IPS-18c (cell line): ENCODE results near the gene PCF11.

Source experiments
- H3K4me3 ChIP-seq: 2 replicates; pipeline ENCODE4 v1.7.0; 2013; ENCODE audit warnings: low read depth, mild to moderate bottlenecking, low read length, moderate library complexity; ENCODE audit not compliant: insufficient read depth
- H3K9me3 ChIP-seq: one replicate; pipeline ENCODE4 v1.6.1; 2013; ENCODE audit warnings: mild to moderate bottlenecking, low read length, moderate library complexity; ENCODE audit not compliant: control insufficient read depth, insufficient read depth

PCF11 gene

DNA sequence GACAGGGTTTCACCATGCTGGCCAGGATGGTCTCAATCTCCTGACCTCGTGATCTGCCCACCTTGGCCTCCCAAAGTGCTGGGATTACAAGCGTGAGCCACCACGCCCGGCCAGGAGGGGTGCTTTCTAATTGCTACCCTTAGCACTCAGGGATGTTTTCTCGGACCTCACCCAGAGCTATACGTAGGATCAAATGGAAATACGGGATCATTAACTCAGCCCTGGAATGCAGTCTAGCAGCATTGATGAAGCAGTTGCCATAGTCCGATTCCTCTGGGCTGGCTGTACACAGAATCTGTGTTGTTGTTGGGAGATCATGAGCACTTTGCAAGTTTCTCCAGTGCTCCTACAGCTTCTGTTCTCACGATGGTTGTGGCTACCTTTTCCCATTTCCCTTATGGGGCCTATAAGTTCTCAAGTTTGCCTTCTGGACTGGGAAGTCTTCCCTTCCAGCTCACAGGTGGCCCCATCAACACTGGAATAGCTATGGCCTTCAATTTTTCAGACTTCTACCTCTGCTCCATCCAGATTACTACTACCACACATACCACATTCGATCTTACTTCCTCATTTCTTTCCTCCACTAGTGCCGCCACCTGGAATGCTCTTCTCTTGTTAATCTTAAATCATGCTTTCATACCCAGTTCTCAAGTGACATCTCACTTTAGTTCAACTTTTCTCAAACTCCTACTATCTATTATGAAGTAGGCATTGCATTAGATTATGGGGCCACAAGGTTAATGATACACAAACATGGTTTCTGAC lies 16.1 kb upstream of the PCF11 start:
- Histone ChIP-seq H3K9me3 (no peaks in the 10 kb centered on the region), H3K4me3 (no peak overlapping the region)

DNA sequence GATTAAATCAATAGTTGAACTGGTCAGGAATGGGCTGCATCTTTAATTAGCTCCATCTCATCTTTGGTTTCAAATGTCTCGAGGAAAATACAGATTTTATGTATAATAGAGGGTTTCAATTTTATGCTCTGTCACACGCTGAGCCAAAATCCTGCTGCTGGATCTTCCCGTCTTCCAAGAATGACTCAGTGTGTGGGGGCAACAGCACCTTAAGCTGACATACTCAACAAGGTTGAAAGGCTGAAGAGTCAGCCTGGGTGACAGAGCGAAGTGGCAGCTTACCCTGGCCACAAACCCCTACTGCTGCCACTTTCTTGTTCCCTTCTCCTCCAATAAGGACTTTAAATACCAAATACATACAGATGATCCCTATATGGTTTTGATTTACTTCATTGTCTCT lies 9.0 kb upstream of the PCF11 start:
- H3K4me3 ChIP-seq = no peak overlapping the region
- H3K9me3 ChIP-seq = no peaks in the 10 kb centered on the region

DNA sequence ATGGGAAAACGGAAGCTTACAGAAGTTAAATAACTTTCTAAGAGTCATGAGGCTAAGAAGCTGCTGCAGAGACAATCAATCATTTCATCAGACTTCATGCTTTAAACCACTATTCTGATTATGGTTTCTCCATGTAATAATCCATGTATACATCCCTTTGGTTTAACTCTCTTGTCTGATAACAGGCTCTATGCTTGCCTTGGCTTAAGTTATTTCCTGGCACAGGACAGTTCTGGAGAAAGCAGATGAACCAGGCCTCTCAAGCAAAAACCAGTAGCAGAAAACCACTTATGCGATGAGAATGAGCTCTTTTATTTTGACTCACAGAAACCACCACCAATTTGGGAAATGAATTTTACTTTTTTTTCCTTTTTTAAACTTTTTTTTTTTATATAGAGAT lies 6.5 kb upstream of the PCF11 start:
- no peak overlapping the region for H3K4me3 ChIP-seq

DNA sequence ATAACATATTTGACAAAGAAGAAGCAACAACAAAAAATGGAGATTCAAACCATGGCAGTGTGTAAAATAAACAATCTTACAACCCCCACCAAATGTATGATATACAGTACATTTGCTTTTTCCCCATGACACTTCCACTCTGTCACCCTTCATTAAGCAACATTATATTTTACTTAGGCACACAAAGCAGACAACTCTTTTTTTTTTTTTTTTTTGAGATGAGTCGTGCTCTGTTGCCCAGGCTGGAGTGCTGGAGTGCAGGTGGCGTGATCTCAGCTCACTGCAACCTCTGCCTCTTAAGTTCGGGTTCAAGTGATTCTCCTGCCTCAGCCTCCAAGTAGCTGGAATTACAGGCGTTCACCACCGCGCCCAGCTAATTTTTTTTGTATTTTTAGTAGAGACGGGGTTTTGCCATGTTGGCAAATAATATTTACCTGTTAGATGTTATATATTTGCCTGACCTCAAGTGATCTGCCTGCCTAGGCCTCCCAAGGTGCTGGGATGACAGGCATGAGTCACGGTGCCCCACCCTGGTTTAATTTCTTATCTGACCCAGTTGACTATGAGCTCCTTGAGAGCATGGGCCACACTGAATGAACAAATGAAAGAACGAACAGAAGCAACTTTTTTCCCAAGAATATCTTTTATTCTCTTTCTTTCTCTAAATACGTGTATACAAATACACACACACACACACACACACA lies 5.5 kb upstream of the PCF11 start:
- no peak overlapping the region for H3K4me3 ChIP-seq
- H3K9me3 ChIP-seq = no peaks in the 10 kb centered on the region

More for the DNA sequence above, 6.5 kb upstream of the PCF11 start:
- H3K9me3 ChIP-seq = no peaks in the 10 kb centered on the region

DNA sequence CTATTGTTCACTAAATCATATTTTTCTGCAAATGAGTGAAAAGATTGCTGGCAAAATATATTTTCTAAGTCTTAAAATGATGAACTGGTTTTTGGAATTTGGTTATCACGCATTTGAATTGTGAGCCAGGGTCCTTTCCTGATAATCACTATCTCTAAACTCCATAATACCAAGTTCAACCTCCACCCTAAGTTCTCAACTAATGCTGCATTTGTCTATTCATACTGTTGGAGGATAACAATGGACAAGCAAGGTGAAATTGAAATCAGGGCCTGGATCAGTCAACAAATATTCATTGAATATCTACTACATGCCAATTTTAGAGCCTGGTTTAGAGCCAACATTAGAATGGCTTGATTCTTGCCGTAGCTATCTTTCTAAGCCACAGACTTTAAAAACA lies 4.7 kb upstream of the PCF11 start:
- Histone ChIP-seq H3K9me3 (no peaks in the 10 kb centered on the region), H3K4me3 (no peak overlapping the region)

DNA sequence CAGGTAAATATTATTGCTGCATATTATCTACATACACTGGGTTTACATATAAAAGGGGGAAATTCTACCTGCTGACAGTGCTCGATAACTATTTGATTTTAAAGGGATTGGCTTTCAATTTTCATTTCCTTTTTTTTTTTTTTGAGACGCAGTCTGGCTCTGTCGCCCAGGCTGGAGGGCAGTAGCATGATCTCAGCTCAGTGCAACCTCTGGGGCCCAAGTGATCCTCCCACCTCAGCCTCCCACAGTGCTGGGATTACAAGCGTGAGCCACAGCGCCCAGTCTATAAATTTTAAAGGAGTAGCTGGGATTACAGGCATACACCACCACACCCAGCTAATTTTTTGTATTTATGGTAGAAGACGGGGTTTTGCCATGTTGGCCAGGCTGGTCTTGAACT lies 3.2 kb upstream of the PCF11 start:
- Histone ChIP-seq H3K4me3 (no peak overlapping the region), H3K9me3 (no peaks in the 10 kb centered on the region)

DNA sequence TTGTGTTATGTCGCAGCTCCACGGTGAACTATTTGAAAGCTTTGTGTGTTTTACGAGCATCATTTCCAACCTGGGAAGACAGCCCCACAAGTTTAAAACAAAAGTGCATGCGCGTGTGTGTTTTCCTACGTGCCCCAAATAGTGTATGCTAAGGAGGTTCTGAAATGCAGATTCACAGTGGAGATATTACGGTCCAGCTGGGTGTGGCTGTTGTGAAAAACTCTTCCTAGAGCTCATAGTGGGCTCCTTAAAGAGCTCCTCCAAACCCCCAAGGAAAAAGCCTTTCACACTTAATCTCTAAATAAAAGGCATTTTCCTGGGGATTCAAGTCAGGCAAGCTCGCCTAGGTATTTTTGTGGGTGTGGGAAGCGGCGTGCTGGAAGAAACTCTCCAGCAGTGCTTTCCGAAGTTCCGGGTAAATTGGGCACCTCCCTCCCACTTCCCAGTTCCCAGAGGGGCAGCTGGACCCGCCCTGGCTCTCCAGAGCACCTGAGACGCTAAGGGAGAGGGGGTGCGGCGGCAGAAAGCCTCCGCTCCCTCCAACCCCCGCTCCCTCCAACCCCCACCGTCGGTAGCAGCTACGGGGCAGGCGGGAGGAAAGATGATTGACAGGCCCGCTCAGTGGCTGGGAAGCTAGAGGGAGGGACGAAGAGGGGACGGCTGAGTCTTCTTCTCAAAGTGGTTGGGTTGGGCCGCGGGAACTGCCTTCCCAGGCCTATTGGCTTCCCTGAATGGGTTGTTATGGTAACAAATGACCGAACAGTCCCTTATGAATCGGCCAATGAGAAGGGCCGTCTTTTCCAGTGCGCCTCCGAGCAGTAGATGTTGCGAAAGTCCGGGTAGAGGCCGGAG lies 561 bp upstream of the PCF11 start:
- peak overlapping the region; percentile 68 for H3K4me3 ChIP-seq

DNA sequence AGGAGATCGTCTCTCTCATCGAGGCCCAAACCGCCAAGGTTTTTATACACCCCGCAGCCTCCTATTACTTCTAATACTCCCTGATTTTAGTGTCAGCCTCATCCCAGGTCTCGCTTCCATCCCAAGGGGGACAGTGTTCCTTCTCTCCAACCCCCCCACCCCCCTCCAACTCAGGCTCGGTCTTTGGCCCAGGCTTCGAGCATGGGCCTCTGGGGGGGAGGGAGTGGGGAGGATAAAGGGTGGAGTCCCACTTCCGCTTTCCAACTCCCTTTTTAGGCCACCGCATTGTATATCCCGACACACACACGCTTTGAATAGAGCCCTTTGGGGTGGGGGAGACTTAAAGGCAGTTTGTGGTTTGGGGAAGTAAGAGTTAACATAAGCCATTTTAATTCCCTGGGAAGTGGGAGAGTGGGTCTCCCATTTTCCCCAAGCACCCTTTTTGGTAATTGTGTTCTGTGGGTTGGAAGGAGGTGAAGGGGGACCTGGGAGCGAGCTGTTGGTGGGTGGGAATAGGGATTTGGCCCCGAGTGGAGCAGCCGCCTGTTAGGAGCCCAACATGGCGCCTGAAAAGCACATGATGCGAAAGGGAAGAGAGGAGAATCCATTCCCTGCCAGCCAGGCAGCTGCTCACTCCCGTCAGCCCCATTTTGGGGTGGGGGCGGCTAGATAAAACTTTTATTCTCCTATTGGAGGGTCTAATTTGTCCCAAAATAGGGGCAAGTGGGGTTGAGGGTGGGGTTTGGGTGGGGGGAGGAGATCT lies 844 bp downstream of the PCF11 start:
- Histone ChIP-seq H3K4me3 (peak overlapping the region; percentile 98), H3K9me3 (no peaks in the 10 kb centered on the region)

More for the DNA sequence above, 561 bp upstream of the PCF11 start:
- H3K9me3 ChIP-seq = no peaks in the 10 kb centered on the region

DNA sequence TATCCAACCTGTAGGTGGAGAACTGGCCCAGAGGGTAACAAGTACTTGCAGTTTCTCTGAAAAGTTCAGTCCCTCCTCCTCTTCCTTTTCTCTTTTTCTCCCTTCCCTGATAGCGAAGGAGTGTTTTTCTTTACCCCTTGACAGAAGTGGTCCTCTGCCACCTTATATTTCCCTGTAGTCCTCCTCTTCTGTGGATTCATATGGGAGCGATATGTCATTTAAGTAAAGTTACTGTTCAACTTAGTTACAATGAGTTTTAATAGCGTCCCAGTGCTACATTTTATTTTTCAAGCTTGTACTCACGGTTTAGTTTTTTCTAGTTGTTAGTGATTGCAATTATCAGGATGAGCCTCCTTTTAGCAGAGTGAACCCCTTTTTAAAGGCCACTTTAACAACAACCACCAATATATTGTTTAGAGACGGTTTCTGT lies 1.4 kb downstream of the PCF11 start:
- Histone ChIP-seq H3K9me3 (no peaks in the 10 kb centered on the region), H3K4me3 (peak overlapping the region; percentile 98)

DNA sequence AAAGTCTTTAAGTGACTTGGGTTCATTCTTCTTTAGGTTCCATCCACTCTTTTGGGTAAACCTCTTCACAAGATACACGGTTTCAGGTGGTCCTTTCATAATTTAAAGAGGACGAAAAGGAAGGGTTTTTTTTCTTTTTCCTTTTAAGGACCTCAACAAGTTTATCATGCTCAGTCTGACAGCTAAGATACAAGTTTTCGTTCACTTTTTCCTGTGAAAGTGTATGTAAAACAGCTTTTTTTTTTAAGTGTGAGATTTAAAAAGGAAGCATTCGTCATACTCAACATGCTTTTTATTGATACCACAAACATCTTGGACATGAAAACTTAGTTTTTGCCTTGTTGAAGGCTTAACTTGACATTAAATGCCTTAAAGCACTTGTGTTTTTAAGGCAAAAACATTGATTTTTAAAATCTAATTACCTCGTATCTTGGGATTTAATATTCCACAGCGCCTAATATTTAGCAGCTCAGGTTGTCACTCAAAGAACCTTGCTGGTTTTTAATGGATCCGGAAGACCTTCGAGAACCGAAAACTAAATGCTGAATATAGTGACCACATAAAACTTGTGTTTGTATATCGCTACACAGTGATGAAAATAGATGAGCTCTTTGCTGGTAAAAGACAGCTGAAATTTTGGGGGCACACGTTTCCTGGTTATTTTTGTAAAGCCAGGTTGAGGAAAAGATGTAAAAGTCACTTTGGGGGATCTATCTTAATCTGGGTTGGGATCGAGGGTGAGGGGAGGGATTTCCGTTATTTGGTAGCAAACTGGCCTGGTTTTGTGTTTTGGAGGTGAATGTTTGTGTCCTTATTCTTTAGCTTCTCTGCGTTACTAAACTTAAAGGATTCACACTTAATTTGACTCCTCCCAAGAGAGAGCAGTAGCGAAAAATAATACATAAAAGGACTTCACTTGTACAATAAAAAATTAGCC lies 2.3 kb downstream of the PCF11 start:
- H3K4me3 ChIP-seq = peak overlapping the region; percentile 98
- H3K9me3 ChIP-seq = no peaks in the 10 kb centered on the region

DNA sequence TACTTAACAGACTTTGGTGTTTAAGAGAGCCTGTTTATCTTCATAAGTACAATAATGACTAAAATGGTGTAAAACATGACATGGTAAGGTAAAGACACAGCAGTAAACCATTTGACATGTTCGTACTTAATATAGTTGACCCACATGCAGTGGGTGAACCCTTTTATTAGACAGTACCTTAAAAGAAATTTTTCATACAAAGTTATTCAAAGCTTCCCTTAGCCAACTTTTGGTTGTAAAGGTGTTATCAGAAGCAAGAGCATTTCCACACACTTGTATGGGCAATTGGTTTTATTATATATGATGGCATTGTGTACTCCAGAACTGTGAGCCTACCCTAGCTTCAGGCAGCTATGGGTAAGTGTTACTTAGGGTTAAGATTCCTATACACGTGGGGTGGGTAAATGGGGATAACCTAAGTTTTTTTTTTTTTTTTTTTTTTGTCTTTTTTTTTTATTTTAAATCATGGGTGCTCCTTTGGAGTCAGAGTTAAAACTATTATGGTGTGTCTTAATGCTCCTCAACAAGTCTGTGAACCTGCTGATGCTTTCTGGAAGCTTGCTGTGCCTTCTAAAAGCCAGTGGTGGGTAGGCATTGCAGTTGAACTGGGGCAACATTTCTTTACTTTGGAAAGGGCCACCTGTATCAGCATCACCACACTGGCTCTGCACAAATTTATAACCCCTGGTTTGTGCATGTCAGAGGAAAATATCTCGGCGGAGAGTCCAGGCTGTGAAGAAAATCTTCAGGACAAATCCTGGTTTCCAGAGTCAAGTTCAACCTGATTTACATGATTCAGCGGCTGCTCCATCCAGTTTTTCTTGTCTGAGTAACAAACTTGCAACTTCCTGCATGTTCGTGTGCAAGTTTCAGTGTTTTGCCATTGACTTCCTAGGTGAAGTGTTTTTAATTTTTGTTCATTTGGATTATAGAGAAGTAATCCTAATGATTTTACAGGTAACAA lies 3.3 kb downstream of the PCF11 start:
- H3K9me3 ChIP-seq = no peaks in the 10 kb centered on the region
- H3K4me3 ChIP-seq = peak overlapping the region; percentile 98; the same call in 1 of the 2 replicates

DNA sequence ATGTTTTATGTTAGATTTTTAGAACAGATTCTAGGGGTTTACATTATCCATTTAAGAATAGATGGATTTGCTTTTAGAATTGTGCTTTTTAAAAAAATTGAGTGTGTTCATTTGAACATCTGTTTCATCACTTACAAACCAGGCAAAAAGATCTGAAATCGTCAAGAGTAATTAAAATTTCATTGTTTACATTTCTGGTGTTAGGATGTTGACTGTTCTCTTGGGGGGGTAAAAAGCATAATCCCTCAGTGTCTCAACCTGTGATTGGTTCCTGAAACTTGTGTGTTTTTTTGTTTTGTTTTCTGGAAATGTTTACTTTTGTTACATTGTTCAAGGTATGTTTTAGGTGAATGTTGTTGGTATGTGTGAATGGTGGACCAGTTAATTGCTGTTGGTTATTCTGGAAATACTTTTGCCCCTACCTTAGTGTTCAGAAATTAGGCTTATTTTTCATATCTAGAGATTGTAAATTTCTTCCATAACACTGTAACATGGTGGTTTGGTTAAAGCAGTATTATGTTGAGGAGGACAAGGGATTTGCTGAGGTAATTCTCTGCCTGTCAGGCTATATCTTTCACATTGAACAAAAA lies 4.8 kb downstream of the PCF11 start:
- H3K4me3 ChIP-seq = no peak overlapping the region
- H3K9me3 ChIP-seq = no peaks in the 10 kb centered on the region

DNA sequence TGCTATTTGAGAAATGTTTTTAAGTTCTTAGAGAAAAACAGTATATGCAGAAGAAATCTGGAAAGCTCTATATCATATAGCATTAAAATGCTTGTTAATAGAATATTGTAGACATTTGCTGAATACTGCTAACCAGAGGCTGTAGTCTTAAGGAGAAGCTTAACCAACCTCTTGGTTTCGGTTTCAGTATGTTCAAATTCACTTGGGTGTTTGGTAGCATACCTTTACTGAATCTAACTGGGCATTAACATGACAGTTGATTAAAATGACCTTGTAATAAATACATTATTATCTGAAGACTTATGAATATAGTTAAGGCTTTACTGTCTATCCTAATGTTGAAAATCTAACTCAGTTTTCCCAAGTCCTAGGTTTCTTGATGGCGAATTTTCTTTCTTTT lies 5.4 kb downstream of the PCF11 start:
- H3K9me3 ChIP-seq = no peaks in the 10 kb centered on the region
- no peak overlapping the region for H3K4me3 ChIP-seq

DNA sequence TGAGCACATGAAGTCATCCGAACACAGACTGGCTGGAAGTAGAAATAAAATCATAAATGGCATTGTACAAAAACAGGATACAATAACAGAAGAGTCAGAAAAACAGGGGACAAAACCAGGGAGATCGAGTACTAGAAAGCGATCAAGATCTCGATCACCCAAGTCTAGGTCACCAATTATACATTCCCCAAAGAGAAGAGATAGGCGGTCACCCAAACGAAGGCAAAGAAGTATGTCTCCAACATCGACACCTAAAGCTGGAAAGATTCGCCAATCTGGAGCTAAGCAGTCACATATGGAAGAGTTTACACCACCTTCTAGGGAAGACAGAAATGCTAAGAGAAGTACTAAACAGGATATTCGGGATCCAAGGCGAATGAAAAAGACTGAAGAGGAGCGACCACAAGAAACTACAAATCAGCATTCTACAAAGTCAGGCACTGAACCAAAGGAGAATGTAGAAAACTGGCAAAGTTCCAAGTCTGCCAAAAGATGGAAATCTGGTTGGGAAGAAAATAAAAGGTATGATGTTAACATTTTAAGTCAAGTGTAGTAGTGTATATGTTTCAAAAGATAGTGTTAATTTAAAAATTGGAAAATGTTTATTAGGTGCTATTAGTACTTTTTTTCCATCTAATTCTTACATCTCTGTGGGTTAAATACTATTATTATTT lies 9.4 kb downstream of the PCF11 start:
- Histone ChIP-seq H3K9me3 (no peaks in the 10 kb centered on the region), H3K4me3 (no peak overlapping the region)
